OCI-LY3 (cell line): Measurements from ENCODE around the gene ESAM.

Source experiments
- H2AFZ ChIP-seq: fragments of 200-600, 300-600 bp; shearing (Covaris generic); 2 replicates; pipeline ENCODE4 v1.6.0; 2014; ENCODE audit warnings: antibody characterized with exemption, low read depth, low read length
- H3K27ac ChIP-seq: fragments of 200-600, 300-600 bp; sonication (generic); 2 replicates; pipeline ENCODE4 v1.5.1; 2014; ENCODE audit warnings: mild to moderate bottlenecking, low read length, moderate library complexity, mixed read lengths
- H3K27me3 ChIP-seq: fragments of 200-600, 300-600 bp; sonication (generic); 2 replicates; pipeline ENCODE4 v1.6.1; 2014; ENCODE audit warnings: low read depth, low read length, mixed read lengths
- H3K36me3 ChIP-seq: fragments of 200-600, 300-600 bp; sonication (generic); replicated peaks from 2 replicates; pipeline ENCODE3; 2014; ENCODE audit warnings: low read depth, low read length, mixed read lengths
- H3K4me1 ChIP-seq: fragments of 300-600, 200-600 bp; sonication (generic); 2 replicates; pipeline ENCODE4 v1.6.1; 2014; ENCODE audit warnings: low read length, mixed read lengths
- H3K4me2 ChIP-seq: fragments of 200-600, 300-600 bp; sonication (generic); 2 replicates; pipeline ENCODE4 v1.6.1; 2014; ENCODE audit warnings: low read length, mixed read lengths
- H3K4me3 ChIP-seq: fragments of 300-600, 200-600 bp; sonication (generic); 2 replicates; pipeline ENCODE4 v1.5.1; 2014; ENCODE audit warnings: antibody characterized with exemption, mild to moderate bottlenecking, low read length, moderate library complexity
- H3K79me2 ChIP-seq: fragments of 300-600, 200-600 bp; shearing (Covaris generic); 2 replicates; pipeline ENCODE4 v1.6.1; 2014; ENCODE audit warnings: mild to moderate bottlenecking, low read length, mixed read lengths
- H3K9ac ChIP-seq: fragments of 300-600, 200-600 bp; shearing (Covaris generic); 2 replicates; pipeline ENCODE4 v1.6.0; 2014; ENCODE audit warnings: mild to moderate bottlenecking, low read length, moderate library complexity
- H3K9me3 ChIP-seq: fragments of 200-600, 300-600 bp; shearing (Covaris generic); 2 replicates; pipeline ENCODE4 v1.6.1; 2014; ENCODE audit warnings: low read length, mixed read lengths; ENCODE audit not compliant: insufficient read depth
- H4K20me1 ChIP-seq: fragments of 200-600, 300-600 bp; sonication (generic); 2 replicates; pipeline ENCODE4 v1.6.1; 2016; ENCODE audit warnings: low read length, mixed read lengths; ENCODE audit not compliant: insufficient read depth
- EZH2phosphoT487 ChIP-seq: fragments of 200-600 bp; shearing (Covaris generic); IDR thresholded peaks from 2 replicates; pipeline ENCODE4 v1.6.1; 2018; ENCODE audit warnings: antibody characterized with exemption, mixed run types, low read depth
- TF ChIP-seq, protein P1 (sequence below): fragments of 200-600, 300-600 bp; sonication (generic); IDR thresholded peaks from 2 replicates; pipeline ENCODE4 v1.5.1; 2014; ENCODE audit warnings: antibody characterized with exemption, low read length, low read depth

ESAM gene

DNA sequence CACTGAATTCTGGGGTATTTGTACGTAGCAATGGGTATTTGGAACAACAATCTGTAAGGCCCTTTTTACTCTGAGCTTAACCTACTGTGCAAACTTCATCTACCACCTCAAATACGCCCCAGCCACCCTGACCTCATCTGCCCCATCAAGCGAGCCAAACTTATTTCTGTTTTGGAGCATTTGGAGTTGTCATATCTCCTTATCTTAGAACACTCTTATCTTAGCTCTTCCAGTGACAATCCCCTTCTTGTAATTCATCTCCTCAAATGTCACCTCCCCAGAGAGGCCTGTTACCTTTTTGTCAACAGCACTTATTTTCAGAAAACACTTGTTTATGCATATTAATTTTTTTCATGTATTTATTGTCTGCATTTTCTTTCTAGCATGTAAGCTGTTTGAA lies 42.8 kb upstream of the ESAM start:
- no peak overlapping the region for H3K4me3 ChIP-seq
- TF ChIP-seq EZH2phosphoT487: no peak
- TF ChIP-seq, protein P1, sequence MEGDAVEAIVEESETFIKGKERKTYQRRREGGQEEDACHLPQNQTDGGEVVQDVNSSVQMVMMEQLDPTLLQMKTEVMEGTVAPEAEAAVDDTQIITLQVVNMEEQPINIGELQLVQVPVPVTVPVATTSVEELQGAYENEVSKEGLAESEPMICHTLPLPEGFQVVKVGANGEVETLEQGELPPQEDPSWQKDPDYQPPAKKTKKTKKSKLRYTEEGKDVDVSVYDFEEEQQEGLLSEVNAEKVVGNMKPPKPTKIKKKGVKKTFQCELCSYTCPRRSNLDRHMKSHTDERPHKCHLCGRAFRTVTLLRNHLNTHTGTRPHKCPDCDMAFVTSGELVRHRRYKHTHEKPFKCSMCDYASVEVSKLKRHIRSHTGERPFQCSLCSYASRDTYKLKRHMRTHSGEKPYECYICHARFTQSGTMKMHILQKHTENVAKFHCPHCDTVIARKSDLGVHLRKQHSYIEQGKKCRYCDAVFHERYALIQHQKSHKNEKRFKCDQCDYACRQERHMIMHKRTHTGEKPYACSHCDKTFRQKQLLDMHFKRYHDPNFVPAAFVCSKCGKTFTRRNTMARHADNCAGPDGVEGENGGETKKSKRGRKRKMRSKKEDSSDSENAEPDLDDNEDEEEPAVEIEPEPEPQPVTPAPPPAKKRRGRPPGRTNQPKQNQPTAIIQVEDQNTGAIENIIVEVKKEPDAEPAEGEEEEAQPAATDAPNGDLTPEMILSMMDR: no peak
- H3K36me3 ChIP-seq: no peaks in the 10 kb centered on the region
- H3K9me3 ChIP-seq: no peaks in the 10 kb centered on the region
- H3K27ac ChIP-seq: no peak overlapping the region
- no peak overlapping the region for H2AFZ ChIP-seq
- no peaks in the 10 kb centered on the region for H4K20me1 ChIP-seq
- H3K79me2 ChIP-seq: peaks cover 3% of the 10 kb centered on the region; the same call in 1 of the 2 replicates
- peaks cover 3% of the 10 kb centered on the region; the same call in 1 of the 2 replicates for H3K4me1 ChIP-seq
- H3K27me3 ChIP-seq: no peaks in the 10 kb centered on the region
- no peak overlapping the region for H3K9ac ChIP-seq
- H3K4me2 ChIP-seq: no peak overlapping the region

DNA sequence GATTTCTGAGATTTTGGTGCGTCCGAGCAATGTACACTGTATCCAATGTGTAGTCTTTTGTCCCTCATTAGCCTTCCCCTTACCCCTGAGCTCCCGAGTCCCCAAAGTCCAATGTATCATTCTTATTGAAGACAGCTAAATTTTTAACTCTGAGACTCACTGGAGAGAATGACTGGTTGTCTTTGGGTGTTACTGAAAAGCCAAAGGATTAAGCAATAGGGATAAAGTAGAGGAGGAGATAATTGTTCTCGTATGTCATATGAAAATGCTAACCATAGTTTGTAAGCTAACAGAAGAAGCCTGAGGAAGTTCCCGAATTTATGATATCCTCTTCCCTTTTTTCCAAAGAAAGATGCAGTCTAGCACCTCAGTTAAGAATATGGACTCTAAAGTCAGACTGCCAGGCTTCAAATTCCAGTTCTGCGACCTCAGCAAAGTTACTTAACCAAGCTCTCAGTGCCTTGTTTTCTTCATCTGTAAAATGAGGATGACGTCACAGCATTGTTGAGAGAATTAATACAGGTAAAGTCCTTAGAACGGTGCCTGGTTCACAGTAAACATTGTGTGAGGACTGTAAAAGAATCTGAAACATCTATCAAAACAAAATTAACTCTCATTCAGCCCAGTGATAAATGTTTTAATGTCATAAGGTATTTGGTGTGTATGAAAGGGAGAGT lies 39.7 kb upstream of the ESAM start:
- Histone ChIP-seq H3K4me3 (no peak overlapping the region), H3K36me3 (no peaks in the 10 kb centered on the region), H3K27ac (no peak overlapping the region), H3K79me2 (peaks cover 34% of the 10 kb centered on the region), H3K9me3 (no peaks in the 10 kb centered on the region), H3K4me2 (no peak overlapping the region; the same call in 1 of the 2 replicates), H2AFZ (no peak overlapping the region), H3K27me3 (no peaks in the 10 kb centered on the region), H3K9ac (no peak overlapping the region), H4K20me1 (no peaks in the 10 kb centered on the region; the same call in 1 of the 2 replicates), H3K4me1 (peaks cover 20% of the 10 kb centered on the region)
- no peak for TF ChIP-seq EZH2phosphoT487
- TF ChIP-seq, protein P1: no peak

DNA sequence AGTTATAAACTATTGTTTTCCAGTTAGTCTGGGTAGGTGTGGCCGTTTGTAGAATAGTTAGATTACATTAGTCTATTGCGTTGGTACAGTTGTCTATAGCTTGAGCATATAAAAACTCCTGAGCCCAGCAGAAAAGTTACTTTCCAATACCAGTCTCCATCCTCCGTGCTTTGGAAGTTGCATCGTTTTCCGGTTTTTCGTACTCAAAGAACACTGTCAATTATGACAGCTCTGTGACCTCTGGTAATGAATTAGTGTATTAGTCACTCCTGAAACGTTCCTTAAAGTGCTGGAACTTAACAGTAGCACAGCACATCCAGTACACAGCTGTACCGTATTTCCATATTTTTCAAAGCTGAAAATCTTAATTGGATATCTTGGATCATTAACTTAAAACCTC lies 38.9 kb upstream of the ESAM start:
- TF ChIP-seq EZH2phosphoT487: no peak
- H3K27me3 ChIP-seq: no peaks in the 10 kb centered on the region
- H3K9me3 ChIP-seq: no peaks in the 10 kb centered on the region
- H2AFZ ChIP-seq: peak overlapping the region; percentile 93
- H3K9ac ChIP-seq: peak overlapping the region; percentile 86
- peak overlapping the region; percentile 69 for H3K27ac ChIP-seq
- peak overlapping the region; percentile 67 for H3K4me2 ChIP-seq
- peaks cover 23% of the 10 kb centered on the region for H3K4me1 ChIP-seq
- peaks cover 42% of the 10 kb centered on the region for H3K79me2 ChIP-seq
- H3K36me3 ChIP-seq: no peaks in the 10 kb centered on the region
- no peaks in the 10 kb centered on the region; the same call in 1 of the 2 replicates for H4K20me1 ChIP-seq
- H3K4me3 ChIP-seq: peak overlapping the region; percentile 86

DNA sequence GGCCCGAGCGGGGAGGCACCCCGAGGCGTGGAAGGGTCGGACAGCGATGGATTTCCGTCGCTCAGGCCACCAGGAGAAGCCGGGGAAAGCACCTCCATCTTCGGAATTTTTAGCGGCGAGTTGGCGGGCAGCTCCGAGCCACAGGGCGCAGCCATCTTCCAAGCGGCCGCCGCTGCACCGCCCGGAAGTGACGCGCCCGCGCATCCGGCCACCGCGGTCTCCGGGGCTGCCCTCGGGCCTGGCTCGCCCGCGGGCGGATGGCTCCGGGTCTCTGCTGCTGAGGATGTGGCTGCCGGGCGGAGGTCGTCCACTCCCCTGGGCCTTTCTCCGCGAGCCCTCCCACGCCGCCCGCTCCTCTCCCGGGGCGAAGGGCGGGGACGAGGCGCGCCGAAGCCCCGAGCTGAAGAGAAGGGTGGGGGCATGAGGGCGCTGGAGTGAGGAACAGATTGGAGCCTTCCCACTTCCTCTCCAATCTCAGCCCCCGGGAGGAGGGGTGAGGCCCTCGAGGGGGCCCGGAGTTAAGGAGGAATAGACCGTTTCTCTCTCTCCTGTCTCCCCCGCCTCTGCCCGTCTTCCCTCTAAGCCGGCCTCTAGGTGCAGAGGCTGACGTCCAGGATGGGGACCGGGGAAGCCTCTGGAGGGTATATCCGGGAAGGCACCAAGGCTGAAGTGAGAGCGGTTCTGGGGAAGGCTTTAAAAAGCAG lies 38.3 kb upstream of the ESAM start, which contains the start of gene MSANTD2:
TSS of gene MSANTD2 (minus strand) at position 181 of the 704 bp plus-strand sequence. CDS start at position 155, 26 bp downstream.
- H2AFZ ChIP-seq: peak within 1 kb of the TSS; percentile 93
- H3K27me3 ChIP-seq: no peaks in the 10 kb centered on the region
- H3K9me3 ChIP-seq: no peaks in the 10 kb centered on the region
- peak within 1 kb of the TSS; percentile 86 for H3K9ac ChIP-seq
- H3K4me2 ChIP-seq: peak within 1 kb of the TSS; percentile 97
- peak within 1 kb of the TSS; percentile 69 for H3K27ac ChIP-seq
- H3K36me3 ChIP-seq: no peaks in the 10 kb centered on the region
- TF ChIP-seq, protein P1: 0 out of 2 replicates have a peak, but pooled peaks have one; percentile 4
- TF ChIP-seq EZH2phosphoT487: no peak
- H3K4me3 ChIP-seq: peak within 1 kb of the TSS; percentile 86
- peaks cover 23% of the 10 kb centered on the region for H3K4me1 ChIP-seq
- H3K79me2 ChIP-seq: peaks cover 46% of the 10 kb centered on the region
- no peaks in the 10 kb centered on the region; the same call in 1 of the 2 replicates for H4K20me1 ChIP-seq
